Stimulated activated CD8-positive, alpha-beta memory T cell treated with anti-CD3 and anti-CD28 coated beads, Interleukin-15, amount 100 ng/mL, for 24 hours (primary cell): ENCODE measurements around the gene CGN.
A peak's percentile ranks its signal among the peaks of the same experiment; 100 is the strongest.

Experiments
- DNase-seq: peaks from one replicate; pipeline ENCODE4 v3.0.0-alpha.2; 2020; ENCODE audit warnings: low read depth

CGN gene

DNA sequence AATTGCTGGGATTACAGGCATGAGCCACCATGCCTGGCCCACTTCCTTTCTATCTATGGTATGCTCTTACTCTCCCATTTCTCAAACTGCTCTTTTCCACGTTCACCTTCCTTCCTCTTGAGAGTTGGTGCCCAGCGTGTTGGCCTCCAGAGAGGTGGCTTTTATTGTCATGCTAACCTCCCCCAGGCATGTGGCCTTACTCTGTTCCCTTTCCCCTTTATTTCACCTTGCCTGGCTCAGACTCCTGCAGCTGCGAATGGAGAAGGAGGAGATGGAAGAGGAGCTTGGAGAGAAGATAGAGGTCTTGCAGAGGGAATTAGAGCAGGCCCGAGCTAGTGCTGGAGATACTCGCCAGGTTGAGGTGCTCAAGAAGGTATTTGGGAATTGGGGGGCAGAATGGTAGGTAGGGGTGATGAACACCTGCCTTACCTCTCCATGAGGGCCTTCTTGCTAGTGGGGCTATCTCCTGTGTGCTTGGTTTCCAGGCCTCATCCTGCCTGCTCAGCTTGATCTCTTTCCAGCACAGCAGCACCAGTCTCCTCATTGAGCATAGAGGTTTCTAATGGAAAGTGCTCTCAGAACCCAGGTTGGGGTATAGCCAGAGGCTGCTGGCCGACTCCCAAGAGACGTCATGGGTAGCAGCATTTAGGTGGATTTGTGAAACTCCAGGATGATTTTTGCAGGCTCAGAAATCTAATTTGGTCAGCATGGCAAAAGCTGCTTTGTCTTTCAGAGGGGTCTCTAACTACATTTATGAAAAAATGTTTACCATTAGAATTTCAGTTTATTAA lies 15.7 kb downstream of the CGN start:
- no peak for DNase-seq

DNA sequence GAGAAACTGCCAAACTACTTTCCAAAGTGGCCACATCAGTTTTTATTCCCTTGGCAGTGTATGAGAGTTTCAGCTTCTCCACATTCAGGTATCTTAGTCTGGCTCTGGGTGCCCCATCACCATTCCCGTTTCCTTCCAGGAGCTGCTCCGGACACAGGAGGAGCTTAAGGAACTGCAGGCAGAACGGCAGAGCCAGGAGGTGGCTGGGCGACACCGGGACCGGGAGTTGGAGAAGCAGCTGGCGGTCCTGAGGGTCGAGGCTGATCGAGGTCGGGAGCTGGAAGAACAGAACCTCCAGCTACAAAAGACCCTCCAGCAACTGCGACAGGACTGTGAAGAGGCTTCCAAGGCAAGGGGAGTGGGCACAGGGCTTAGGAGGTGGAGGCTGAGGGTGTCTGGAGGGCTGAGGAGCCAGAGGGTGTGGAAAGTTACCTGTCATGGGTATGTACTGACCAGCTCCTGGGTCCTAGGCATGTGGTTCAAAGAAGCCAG lies 18.1 kb downstream of the CGN start:
- no peak for DNase-seq

DNA sequence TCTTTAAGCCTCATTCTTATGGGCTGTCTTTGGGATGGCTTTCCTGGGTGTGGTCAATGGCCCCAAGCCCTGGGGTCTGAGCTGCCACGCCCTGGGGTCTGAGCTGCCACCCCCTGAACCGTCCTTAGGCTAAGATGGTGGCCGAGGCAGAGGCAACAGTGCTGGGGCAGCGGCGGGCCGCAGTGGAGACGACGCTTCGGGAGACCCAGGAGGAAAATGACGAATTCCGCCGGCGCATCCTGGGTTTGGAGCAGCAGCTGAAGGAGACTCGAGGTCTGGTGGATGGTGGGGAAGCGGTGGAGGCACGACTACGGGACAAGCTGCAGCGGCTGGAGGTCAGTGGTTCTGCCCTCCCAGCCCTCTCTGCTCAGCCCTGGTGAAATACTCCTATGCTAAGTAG lies 18.6 kb downstream of the CGN start:
- DNase-seq: no peak

GRCh38 chr1:151530461-151530860 lies 19.3 kb downstream of the CGN start:
- DNase-seq: no peak

- no peak for DNase-seq
Measured at GRCh38 chr1:151533870-151534269, 22.7 kb downstream of the CGN start.

GRCh38 chr1:151534662-151535278 lies 23.6 kb downstream of the CGN start:
- peak; percentile 56 for DNase-seq

DNA sequence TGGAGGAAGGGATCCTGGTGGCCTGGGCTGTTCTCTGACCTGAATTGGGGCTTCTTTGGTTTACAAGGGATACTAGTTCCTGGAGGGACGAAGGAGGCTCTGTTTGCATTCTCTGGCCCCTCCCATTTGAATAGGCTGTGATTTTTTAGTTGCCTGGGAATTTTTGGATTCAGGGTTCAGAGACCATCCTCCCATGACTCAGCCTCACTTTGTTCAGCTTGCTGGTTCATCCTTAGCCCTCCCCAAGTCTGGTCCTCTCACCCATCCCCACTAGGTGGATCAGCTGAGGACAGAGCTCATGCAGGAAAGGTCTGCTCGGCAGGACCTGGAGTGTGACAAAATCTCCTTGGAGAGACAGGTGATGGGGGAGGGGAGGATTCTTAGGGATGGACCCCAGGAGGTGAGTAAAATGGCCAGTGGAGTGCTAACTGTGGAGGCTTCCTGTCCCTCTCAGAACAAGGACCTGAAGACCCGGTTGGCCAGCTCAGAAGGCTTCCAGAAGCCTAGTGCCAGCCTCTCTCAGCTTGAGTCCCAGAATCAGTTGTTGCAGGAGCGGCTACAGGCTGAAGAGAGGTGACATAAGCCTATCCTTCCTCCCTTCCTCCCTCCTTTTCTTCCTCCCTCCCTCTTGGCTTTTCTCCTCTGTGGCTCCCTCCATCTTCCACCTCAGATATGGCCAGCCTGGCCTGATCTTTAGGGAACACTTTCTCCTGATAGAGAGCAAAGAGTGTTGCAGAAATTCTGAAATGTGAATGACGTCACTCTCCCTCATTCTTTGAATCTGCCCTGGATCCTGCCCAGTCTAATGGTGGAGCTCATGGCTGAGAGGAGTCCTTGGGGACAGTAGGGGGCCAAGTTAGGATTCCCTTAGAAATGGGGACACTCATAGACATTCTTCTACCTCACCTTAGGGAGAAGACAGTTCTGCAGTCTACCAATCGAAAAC lies 24.4 kb downstream of the CGN start:
- no peak for DNase-seq

DNA sequence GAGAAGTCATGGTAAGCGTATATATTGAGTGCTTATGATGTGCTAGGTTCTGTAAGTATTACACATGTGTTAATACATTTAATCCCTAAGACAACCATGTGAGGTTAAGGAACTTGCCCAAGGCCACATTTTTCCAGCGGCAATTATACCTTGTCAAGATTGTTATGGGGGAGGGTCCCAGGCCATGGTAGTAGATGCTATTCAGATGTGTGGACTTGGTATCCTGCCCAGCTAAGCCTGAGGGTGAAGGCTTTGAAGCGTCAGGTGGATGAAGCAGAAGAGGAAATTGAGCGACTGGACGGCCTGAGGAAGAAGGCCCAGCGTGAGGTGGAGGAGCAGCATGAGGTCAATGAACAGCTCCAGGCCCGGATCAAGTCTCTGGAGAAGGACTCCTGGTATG lies 25.3 kb downstream of the CGN start:
- DNase-seq: no peak

GRCh38 chr1:151537112-151537511 lies 25.9 kb downstream of the CGN start:
- no peak for DNase-seq

GRCh38 chr1:151539321-151540020 lies 28.3 kb downstream of the CGN start:
- DNase-seq: no peak

DNA sequence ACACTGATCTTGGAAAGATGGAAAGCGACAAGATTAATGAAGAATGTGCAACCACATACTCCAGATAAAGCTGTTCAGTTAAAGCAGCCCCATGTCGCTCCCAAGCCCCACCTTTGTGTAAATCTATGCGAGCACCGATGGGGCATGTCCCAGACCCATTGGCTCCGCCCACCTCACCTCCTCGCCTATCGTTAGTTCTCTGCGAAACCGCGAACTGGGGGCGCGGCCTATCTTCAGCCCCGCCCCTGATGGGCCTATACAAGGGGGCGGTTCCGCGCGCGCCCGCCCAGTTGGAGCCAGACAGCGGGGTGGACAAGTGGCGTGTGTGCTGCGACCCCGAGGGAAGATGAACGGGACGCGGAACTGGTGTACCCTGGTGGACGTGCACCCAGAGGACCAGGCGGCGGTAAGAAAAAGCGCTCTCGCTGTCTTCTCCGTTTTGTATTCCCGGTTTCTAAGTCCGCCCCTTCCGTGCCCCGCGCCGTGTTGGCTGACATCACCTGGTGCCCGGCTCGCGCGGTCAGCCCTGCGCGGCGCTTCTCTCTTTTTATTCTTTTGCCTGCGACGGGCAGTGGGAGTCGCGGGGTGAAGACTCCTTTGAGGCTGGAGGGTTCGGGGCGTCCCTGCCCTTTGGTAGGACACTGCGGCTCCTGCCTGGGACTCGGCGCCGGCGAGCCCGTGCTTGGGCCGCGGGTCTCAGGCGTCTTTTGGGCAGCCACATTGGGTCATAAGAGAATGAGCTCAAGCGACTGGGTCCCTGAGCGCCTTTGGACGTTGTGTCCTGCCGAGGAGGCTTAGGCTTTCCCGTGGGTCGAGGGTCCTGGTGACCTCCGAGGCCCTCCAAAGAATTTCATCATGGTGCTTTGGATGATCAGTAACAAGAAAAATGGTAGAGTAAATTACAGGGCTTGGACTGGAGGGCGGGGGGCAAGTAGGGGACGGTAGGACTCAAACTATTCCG lies 29.1 kb downstream of the CGN start, which contains the start of gene TUFT1:
Gene TUFT1 (plus strand): TSS at position 289 of the 961 bp plus-strand sequence. CDS start 58 bp downstream, at position 347.
- DNase-seq: peak; percentile 81

- DNase-seq: no peak
Measured at GRCh38 chr1:151540982-151541377, 29.8 kb downstream of the CGN start.

GRCh38 chr1:151541752-151542151 lies 30.6 kb downstream of the CGN start:
- DNase-seq: no peak

- no peak for DNase-seq
Measured at GRCh38 chr1:151542710-151543129, 31.5 kb downstream of the CGN start.

DNA sequence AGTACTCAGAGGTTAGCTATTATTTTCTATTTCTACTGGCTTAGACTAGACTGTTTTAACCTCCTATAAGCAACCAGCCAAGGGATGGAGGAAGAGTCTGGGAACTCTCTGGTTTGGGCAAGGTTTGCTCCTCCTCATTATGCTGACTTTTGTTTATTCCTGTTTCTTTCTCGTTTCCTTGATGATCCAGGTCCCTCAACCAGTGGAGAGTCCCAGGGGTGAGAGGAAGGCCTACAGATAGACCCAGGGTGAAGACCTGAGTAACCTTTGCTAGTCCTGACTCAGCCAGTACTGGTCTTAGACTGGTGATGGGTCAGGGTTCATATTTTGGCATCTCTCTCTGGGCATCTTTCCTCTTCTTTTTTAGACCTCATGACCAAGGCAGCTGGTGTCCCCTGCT lies 34.4 kb downstream of the CGN start:
- no peak for DNase-seq

GRCh38 chr1:151546011-151546925 lies 35.1 kb downstream of the CGN start:
- DNase-seq: no peak

DNA sequence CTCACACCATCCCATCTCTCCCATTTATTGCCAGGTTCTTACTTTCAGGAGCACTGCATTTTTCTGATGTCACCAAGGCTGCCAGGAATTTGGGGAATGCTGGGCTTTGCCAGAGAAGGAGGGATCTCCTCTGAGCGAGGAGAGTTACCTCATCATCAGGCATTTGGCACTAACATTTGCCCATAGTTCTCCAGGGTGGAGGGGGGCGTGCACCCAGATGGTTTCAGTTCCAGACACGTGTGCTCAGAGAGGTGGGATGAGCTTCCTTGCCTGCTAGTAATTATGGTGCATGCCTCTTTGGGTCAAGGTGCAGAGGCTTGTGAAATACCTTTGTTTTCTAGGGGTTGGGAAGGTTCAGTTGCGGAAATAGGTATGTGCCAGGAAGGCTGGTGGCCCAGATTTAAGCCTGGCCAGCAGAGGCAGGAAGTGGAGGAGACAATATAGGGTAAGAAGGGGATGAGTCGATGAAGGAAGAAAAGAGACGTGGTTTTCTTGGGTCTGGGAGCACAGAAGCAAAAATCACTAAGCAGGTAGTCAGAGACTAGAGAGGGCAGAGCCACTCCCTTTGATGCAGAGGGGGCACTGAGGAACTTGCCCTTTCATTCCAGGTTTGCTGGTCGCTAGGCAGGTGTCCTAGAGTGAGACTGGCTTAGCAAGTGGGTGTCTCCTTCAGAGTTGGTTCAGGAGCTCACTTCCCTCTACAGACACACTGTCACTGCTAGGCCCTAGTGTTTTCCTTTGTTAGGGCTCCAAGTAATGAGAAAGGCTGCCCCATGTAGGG lies 36.1 kb downstream of the CGN start:
- DNase-seq: no peak

DNA sequence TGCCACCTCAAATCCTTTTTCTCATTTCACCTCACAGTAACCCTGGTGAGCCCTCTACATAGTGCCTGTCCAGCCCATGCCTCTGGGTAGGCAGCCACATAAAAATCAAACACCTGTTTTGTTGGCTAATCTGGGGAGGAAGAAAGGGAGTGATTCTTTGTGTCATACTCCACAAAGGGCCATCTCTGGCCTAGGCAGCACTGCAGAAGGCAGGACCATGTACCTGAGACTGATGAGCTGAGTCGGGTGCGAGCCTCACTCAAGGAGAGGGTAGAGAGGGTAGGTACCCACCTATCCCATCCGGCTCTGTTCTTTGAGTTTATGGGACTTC lies 36.7 kb downstream of the CGN start:
- no peak for DNase-seq

DNA sequence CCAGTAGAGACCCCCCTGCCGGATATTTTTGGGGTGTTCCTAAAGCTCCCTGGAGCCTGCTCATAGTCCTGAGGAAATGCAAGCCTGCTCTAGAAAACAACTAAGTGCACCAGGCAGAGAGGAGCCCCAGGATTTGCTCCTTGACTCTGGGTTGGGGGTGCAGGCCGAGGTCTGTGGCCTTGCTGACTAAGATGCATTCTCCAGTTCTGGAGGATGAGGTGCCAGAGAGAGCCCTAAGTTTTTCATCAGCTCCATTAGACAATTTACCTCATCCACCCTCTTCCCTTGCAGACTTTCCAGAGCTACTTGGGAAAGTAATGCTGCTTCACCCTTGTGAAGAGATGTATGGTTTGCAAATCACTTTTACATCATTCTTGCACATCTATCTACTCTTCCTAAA lies 38.0 kb downstream of the CGN start:
- DNase-seq: no peak
